NCI-H460 (cell line): ENCODE measurements around the gene CALCOCO1. TPM values are rescaled to one million over a fixed set of nuclear protein-coding genes. Genes with fewer than 3 reads are reported as not detected.
"Not testable (repeated sequence)": the region's sequence is repeated elsewhere in the genome, so short reads cannot be mapped to it uniquely, and the experiment has no call there.

ENCODE experiments used
- DNase-seq: peaks from one replicate; pipeline ENCODE4 v3.0.0-alpha.2; 2016; ENCODE audit warnings: low read depth; ENCODE audit errors: extremely low read depth
- total RNA-seq: library from RNA; depleted of rRNA; stranded (reverse); fragments of >200 nt; shearing (Covaris generic); gene quantifications from 2 replicates; pipeline ENCODE4 v1.2.3, GENCODE V29; 2014

CALCOCO1 gene
- total RNA-seq, 1 experiment from 2014 or later: 34.1 TPM

DNA sequence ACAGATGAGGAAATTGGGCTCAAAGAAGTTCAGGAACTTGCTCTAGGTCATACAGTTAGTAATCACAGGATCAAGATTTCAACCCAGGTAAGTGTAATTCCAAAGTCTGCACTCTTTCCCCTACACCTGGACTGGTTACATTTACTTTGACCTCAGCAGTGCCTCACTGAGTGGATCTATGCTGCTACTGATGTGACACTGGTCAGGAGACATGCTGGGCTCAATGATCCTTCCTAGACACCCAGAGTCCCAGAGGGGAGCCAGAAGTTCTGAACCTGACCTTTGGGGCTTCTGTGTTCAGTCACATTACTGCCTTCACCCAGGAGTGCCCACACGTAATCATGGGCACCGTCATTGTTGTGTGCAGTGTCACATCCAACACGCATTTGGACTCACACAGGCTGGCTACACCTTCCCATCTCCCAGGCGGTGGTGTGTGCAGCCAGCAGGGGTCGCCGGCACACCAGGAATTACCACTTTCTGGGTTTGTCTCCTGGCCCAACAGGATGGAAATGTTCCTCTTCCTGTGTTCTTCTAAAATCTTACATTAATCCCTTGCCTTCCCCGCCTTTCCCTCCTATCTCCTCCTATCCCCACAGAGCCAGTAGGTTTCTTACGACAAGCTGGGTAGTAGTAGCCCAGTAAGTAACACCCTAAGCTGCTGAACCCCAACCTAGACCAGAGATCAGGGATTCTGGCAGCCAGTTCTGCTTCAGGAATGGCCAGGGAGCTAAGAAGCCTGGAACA, 25.6 kb downstream of the CALCOCO1 start:
- DNase-seq: peak; percentile 71

GRCh38 chr12:53700567-53700966, 26.7 kb downstream of the CALCOCO1 start:
- no peak for DNase-seq

DNA sequence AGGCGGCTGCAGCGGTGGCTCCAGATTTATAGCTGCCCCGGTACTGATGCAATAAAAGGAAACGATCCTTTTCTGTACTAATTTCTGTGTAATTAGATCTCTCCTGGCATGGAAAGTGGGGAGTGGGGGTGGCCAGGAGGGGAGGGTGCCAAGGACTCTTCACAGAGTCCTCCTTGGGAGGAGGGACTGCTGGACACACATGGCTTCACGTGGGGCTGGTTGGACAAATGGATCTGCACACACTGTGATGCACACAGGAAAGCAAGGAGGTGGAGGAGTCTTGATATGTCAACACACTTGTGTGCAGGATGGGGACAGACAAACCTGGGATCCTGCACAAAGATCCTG, 27.6 kb downstream of the CALCOCO1 start:
- no peak for DNase-seq

- no peak for DNase-seq
Observed at GRCh38 chr12:53698948-53699677, 28.1 kb downstream of the CALCOCO1 start.

DNA sequence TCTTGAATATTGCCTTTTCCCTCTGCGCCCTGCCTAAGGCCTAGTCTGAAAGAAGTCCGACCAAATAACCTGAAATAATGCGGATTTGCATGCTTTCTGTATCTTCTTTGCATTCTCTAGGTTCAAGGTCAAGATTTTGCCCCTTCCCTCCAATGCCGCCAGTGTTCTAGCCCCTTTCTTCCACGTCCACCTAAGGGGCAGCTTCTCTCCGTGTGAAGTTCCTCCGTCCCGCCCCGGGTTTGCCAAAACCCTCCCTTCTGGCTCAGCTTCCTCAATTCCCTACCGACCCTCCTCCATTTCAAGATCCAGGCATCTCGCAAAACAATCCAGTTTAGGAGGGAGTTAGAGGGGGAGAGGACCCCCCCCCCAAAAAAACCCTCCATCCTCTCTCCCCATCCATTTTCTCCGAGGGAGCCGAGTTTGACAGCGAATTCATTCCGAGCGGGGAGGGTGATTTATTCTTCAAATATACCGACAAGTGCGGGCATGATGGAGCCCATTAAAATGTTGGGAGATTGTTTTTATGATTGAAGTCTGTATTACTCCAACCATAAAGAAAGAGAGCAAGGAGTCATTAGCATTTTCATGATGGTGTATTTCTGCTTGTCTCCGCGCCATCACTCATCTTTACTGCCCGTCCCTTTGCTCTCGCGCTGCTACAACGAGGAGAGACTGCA, 30.5 kb downstream of the CALCOCO1 start:
- no peak for DNase-seq

DNA sequence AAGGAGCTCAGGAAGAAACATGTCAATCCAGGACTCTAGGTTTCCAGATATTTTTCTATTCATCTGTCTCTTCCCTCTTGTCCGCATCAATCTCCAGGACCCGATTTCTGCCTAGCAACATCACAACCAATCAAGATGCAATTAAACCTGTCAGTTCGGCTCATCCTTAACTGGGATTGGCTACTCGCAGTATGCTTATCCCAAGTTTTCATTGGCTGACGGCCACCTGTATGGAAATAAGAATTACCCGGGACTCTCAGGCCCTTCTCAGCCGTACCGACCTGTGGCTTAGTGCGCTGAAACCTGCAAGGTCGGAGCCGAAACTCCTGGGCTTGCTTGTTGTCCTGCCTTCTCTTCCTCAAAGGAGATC, 31.0 kb downstream of the CALCOCO1 start:
- DNase-seq: peak; percentile 91

DNA sequence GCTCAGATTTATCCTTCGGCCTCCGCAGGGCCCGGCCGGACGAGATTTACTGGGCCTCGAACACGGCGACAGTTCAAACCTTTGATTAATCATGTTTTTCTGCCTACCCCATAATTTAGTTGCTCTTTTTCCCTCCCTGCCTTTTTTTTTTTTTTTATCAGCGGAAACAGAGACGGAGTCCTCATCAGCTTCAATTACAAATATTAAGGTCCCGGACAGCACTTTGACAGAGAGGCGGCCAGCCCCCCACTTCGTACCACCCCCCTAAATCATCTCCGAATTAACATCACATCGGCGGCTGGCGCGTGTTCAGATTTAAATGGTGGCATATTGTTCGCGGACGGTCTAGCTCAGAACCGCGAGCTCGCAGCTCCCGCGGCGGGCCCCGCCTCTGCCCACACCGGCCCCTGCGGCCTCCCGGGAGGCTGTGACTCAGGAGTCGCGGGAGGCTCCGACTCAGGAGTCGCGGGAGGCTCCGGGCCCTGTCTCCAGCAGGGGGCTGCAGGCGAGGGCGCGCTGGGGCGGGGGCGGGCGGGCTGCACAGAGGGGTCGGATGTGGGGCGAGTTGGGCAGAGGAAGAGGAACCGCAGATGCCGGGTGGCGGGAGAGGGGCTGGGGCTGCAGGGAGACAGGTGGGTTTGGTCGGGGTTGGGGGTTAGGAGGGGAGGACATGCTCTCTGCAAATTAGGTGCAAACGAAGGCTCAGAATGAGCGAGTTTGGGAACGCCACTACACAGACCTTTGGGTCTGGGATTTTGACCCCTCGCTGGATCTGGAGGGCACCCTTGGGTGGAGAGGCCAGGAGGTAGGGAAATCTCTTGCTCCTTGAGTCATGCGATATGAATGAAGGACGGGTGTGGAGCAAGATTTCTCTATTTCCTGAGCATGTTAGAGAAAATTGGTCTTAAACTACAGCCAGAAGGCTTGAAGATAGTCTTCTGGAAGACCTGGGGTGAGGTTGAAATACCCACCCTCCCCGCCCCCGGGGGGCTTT, 31.8 kb downstream of the CALCOCO1 start:
- DNase-seq: no peak

DNA sequence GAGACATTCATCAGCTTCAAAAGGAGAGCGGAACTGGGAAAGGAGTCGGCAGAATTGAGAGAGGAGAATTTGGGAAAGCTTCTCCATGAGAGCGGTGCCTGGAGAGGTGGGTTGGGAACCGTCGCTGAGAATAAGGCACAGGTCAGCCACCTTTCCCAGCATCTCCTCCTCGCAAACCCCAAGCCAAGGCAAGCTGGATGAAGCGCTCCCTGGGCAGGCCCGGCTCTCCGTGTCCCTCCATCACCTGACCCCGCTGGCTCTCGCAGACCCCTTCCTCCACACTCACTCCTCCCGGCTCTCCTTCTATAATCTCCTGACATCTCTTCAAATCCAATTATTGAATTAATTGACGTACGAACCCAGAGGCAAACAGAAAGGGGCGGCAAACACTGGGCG, 32.5 kb downstream of the CALCOCO1 start:
- no peak for DNase-seq

DNA sequence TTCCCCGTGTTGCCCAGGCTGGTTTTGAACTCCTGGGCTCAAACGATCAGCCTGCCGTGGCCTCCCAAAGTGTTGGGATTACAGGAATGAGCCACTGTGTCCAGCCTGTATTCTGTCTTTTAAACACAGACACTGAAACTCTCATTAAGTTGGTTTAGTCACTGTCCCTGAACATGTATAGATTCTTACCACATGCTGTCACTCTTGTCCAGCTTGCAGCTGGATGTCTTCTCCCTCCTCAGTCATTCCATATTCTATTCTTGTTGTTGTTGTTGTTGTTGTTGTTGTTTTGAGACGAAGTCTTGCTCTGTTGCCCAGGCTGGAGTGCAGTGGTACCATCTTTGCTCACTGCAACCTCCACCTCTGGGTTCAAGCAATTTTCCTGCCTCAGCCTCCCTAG, 39.1 kb downstream of the CALCOCO1 start:
- no peak for DNase-seq

- no peak for DNase-seq
Observed at GRCh38 chr12:53686436-53686835, 40.8 kb downstream of the CALCOCO1 start.

DNA sequence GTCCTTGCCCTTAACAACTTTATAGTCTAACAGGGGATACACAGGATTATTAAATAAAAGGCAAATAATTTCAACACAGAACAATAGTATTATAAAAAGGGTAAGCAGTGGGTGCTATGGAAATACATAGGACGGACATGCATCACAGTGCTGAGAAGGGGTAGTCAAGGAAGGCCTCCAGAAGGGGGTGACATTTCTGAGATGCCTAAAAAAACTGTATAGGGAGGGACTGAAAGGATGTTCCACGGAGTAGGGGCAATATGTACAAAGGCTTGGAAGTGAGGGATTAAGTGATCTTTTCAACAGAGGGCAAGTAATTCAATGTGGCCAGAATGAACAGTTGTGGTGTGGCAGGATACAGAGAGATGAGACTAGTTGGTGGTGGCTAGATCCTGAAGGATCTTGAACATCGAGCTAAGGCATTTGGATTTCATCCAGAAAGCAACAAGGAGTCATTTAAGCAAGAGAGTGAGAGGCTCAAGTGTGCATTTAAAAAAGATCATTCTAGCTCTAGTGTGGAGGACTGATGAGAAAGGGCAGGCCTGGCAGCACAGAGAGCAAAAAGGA, 42.5 kb downstream of the CALCOCO1 start:
- DNase-seq: no peak

GRCh38 chr12:53683983-53684382, 43.3 kb downstream of the CALCOCO1 start:
- DNase-seq: no peak

DNA sequence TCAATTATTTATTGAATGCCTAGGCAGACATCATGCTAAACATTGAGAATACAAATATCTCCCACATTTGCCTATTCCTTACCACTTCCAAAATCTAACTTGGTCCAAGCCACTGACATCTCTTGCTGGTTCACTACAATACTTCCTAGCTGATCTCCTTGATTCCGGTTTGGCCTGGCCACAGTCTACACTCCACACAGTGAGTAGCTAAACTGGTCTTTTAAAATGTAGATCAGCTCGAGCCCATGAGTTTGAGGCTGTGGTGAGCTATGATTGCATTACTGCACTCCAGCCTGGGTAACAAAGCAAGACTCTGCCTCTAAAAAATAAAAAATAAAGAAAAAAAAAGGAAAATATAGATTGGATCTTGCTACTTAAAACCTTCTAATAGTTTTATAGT, 43.8 kb downstream of the CALCOCO1 start:
- no peak for DNase-seq

- not testable (repeated sequence) for DNase-seq
Observed at GRCh38 chr12:53680061-53680460, 47.2 kb downstream of the CALCOCO1 start.

DNA sequence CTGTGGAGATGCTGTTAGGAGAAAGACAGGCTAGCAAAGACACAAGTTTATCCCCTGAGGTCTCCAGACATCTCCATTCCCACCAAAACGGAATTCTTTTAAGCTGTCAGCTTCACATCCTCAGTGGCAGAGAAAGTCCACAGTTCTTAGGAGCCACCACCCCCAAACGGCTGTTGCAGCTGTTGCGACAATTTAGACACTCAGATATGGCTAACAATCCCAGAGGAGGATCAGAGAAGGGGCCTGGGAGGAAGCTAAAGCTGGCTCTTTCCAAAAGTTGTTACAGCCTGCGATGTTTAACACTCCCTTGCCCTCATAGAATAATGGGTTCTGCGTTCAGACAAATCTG, 49.5 kb downstream of the CALCOCO1 start:
- no peak for DNase-seq

- no peak for DNase-seq
Observed at GRCh38 chr12:53677016-53677799, 50.0 kb downstream of the CALCOCO1 start.

DNA sequence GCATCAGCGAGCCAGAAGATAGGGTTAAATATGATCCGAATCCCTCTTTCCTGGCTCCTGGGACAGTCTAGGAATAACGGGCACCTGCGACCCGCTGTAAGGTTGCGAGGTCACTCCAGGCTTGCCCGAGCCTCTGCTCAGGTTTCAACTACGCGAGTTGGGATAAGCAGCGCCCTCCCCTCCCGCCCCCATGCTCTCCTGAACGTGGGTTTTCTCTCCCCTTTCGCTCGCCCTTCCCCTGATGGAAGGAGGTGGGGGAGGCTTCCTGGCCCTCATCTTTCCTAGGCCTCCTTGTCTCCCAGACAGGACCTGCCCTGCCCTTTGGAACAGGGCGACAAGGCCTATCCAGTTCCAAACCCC, 50.6 kb downstream of the CALCOCO1 start:
- DNase-seq: no peak

- peak; percentile 98 for DNase-seq
Observed at GRCh38 chr12:53675701-53676607, 51.3 kb downstream of the CALCOCO1 start, which contains the start of gene ATP5MC2. Gene ATP5MC2, minus strand, starts transcription at chr12:53676083. Its CDS starts 3,469 bp downstream, at chr12:53672614.
